ENCODE measurements around the gene TMEM266. TPM values are rescaled to one million over a fixed set of nuclear protein-coding genes. Genes with fewer than 3 reads are reported as not detected.
"Not testable (repeated sequence)": the region's sequence is repeated elsewhere in the genome, so short reads cannot be mapped to it uniquely, and the experiment has no call there.

The TMEM266 gene
- total and polyA plus RNA-seq, 2 of the 4 experiments (the other 2 are of a cell fraction): not detected

DNA sequence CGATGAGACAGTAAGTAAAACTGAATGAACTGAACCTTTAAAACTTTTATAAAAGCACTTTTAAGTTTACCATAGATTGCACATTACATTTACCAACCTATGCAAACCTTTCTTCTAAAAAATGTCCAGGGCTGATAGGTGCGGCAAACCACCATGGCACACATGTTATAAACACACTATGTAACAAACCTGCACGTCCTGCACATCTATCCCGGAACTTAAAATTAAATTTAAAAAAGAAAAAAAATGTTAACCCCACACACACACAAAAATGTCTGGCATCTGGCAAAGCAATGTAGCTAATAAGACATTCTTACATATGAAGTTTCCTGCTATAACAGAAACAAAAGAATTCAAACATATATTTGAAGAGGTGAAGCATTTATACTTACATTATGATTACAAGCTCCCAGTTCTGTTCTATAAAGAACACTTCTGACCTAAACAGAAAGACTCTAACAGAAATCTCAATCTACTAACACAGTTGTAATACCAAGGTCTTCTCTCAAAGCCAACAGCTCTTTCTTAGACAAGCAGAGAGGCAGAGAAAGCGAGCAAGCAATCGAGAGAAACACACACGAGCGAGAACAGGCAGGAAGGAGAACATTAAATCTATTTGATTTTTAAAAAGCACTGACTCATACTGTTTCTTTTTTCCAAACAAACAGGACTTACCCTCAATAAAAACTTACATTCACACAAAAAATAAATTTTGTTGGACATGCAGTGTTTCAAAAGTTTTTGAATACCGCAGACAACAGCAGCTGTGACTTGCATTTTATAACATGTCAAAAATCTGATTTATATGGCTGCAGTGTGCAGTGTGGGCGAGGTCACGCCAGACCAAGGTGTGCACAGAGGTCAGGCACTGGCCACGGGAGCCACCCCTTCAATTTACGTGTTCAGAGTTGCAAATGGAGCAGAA is 47.9 kb upstream of the TMEM266 start, which contains the start of gene NRG4:
Gene NRG4 (minus strand): TSS at position 798 of the 925 bp plus-strand sequence. CDS start 1,194 bp downstream, outside the sequence.
- Histone ChIP-seq H2BK120ac (ENCODE audit: low read depth, low read length) (no peak within 1 kb of the TSS), H3K56ac (ENCODE audit: extremely low read depth, insufficient read depth, low read length) (no peak within 1 kb of the TSS), H3K14ac (replicated peaks; ENCODE audit: low read depth, low read length) (no peak within 1 kb of the TSS), H3K9ac (ENCODE audit: low read depth, low read length) (no peak within 1 kb of the TSS), H4K20me1 (ENCODE audit: insufficient read depth, low read length) (no peaks in the 10 kb centered on the region), H3K4me2 (ENCODE audit: low read depth, low read length) (peak within 1 kb of the TSS; percentile 86), H3K36me3 (ENCODE audit: control insufficient read depth, insufficient read depth, low read length) (no peaks in the 10 kb centered on the region), H4K5ac (ENCODE audit: low read depth, low read length) (no peak within 1 kb of the TSS), H3K4me1 (ENCODE audit: control insufficient read depth, insufficient read depth, low read length) (peaks cover 1% of the 10 kb centered on the region; the same call in 1 of the 2 replicates), H3K79me1 (ENCODE audit: low read depth in 1 of 2, low read length in 2 of 2) (no peaks in the 10 kb centered on the region), H3K27ac (ENCODE audit: insufficient read depth, low read length) (no peak within 1 kb of the TSS), H4K91ac (ENCODE audit: insufficient read depth, low read depth, low read length) (no peak within 1 kb of the TSS), H3K9me3 (ENCODE audit: control insufficient read depth, insufficient read depth, low read length) (no peaks in the 10 kb centered on the region), H3K4ac (ENCODE audit: low read depth, low read length) (no peak within 1 kb of the TSS), H3K18ac (ENCODE audit: low read depth, low read length) (no peak within 1 kb of the TSS), H3K4me3 (ENCODE audit: insufficient read depth, low read depth, low read length) (peak within 1 kb of the TSS; percentile 27; the same call in 1 of the 2 replicates), H2BK20ac (ENCODE audit: low read depth, low read length) (no peak within 1 kb of the TSS), H2BK5ac (ENCODE audit: low read depth, low read length, poor library complexity, severe bottlenecking) (no peak within 1 kb of the TSS), H2BK15ac (ENCODE audit: low read depth, low read length) (no peak within 1 kb of the TSS), H2AFZ (replicated peaks; ENCODE audit: low read length, poor library complexity) (peak within 1 kb of the TSS; percentile 59), H4K8ac (ENCODE audit: low read depth in 2 of 2, low read length in 2 of 2) (no peak within 1 kb of the TSS), H3K23ac (ENCODE audit: low read depth, low read length) (no peak within 1 kb of the TSS), H2AK9ac (replicated peaks; ENCODE audit: low read depth, low read length, poor library complexity) (no peak within 1 kb of the TSS), H3K27me3 (ENCODE audit: control insufficient read depth, insufficient read depth, low read length) (0 out of 2 replicates have a peak, but pooled peaks cover 2% of the 10 kb centered on the region), H3K9me1 (ENCODE audit: insufficient read depth, low read length) (no peaks in the 10 kb centered on the region), H2AK5ac (ENCODE audit: low read depth, low read length) (no peak within 1 kb of the TSS)
- POLR2A ChIA-PET (ENCODE audit: unreplicated experiment): no interaction called here
- DNase-seq (peak; percentile 6), ATAC-seq (ENCODE audit: low read depth) (peak; percentile 53; the same call in 1 of the 2 replicates)
- no TSS peak for BruUV-seq (replicated peaks)
- CTCF ChIA-PET: interaction anchor here (0.5 to 1.3 kb wide), 4 partner anchors 23 to 128 kb away, joined by 3 to 5 read pairs (median 4); no protein-coding TSS in a partner anchor
- WGBS, 2 experiments (ENCODE audit: extremely low coverage in 2 of 2, insufficient read length in 1 of 2): 40% methylated on average over 1 of the region's 13 CpGs; no CpG with 5 or more reads in 1 of the 2 experiments
- no peak for TF ChIP-seq FOS (IDR thresholded peaks at IDR 0.05; ENCODE audit: low read depth, low read length)
- no peak for TF ChIP-seq RAD21 (IDR thresholded peaks at IDR 0.05; ENCODE audit: low read length)
- in situ Hi-C loops (cut with MboI; ENCODE audit: low sequenced_read_pairs): no loop called here
- intact Hi-C loops (cut with micrococcal nuclease): no loop called here
- dilution Hi-C loops (cut with HindIII; ENCODE audit: low sequenced_read_pairs, unreplicated experiment): no loop called here

DNA sequence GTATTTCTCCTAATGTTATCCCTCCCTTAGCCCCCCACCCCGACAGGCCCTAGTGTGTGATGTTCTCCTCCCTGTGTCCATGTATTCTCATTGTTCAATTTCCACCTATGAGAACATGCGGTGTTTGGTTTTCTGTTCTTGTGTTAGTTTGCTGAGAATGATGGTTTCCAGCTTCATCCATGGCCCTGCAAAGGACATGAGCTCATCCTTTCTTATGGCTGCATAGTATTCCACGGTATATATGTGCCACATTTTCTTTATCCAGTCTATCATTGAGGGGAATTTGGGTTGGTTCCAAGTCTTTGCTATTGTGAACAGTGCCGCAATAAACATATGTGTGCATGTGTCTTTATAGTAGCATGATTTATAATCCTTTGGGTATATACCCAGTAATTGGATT is 46.3 kb upstream of the TMEM266 start:
- H4K5ac ChIP-seq (ENCODE audit: low read depth, low read length); DNase-seq; H2BK15ac ChIP-seq (ENCODE audit: low read depth, low read length); H4K8ac ChIP-seq (ENCODE audit: low read depth in 2 of 2, low read length in 2 of 2); intact Hi-C loops (cut with micrococcal nuclease); H3K4me1 ChIP-seq (ENCODE audit: control insufficient read depth, insufficient read depth, low read length); H3K14ac ChIP-seq (replicated peaks; ENCODE audit: low read depth, low read length); H3K9me1 ChIP-seq (ENCODE audit: insufficient read depth, low read length); POLR2A ChIA-PET (ENCODE audit: unreplicated experiment); ATAC-seq (ENCODE audit: low read depth); CTCF ChIA-PET; H2BK120ac ChIP-seq (ENCODE audit: low read depth, low read length); H2BK5ac ChIP-seq (ENCODE audit: low read depth, low read length, poor library complexity, severe bottlenecking); H2AFZ ChIP-seq (replicated peaks; ENCODE audit: low read length, poor library complexity); H4K91ac ChIP-seq (ENCODE audit: insufficient read depth, low read depth, low read length); H3K79me1 ChIP-seq (ENCODE audit: low read depth in 1 of 2, low read length in 2 of 2); H3K36me3 ChIP-seq (ENCODE audit: control insufficient read depth, insufficient read depth, low read length); H3K9me3 ChIP-seq (ENCODE audit: control insufficient read depth, insufficient read depth, low read length); H3K18ac ChIP-seq (ENCODE audit: low read depth, low read length); H2AK5ac ChIP-seq (ENCODE audit: low read depth, low read length); H3K4me2 ChIP-seq (ENCODE audit: low read depth, low read length); H4K20me1 ChIP-seq (ENCODE audit: insufficient read depth, low read length); dilution Hi-C loops (cut with HindIII; ENCODE audit: low sequenced_read_pairs, unreplicated experiment); H3K9ac ChIP-seq (ENCODE audit: low read depth, low read length); H3K27ac ChIP-seq (ENCODE audit: insufficient read depth, low read length); H2BK20ac ChIP-seq (ENCODE audit: low read depth, low read length); H3K56ac ChIP-seq (ENCODE audit: extremely low read depth, insufficient read depth, low read length); H2AK9ac ChIP-seq (replicated peaks; ENCODE audit: low read depth, low read length, poor library complexity); in situ Hi-C loops (cut with MboI; ENCODE audit: low sequenced_read_pairs); H3K27me3 ChIP-seq (ENCODE audit: control insufficient read depth, insufficient read depth, low read length); H3K4ac ChIP-seq (ENCODE audit: low read depth, low read length); H3K23ac ChIP-seq (ENCODE audit: low read depth, low read length); H3K4me3 ChIP-seq (ENCODE audit: insufficient read depth, low read depth, low read length); BruUV-seq (replicated peaks): not testable (repeated sequence)
- no CpG with 5 or more reads among the region's 4 CpGs for WGBS, 2 experiments (ENCODE audit: extremely low coverage in 2 of 2, insufficient read length in 1 of 2)
